ENCODE measurements around the gene STKLD1.
"Not testable (repeated sequence)": the region's sequence is repeated elsewhere in the genome, so short reads cannot be mapped to it uniquely, and the experiment has no call there.

The STKLD1 gene

DNA sequence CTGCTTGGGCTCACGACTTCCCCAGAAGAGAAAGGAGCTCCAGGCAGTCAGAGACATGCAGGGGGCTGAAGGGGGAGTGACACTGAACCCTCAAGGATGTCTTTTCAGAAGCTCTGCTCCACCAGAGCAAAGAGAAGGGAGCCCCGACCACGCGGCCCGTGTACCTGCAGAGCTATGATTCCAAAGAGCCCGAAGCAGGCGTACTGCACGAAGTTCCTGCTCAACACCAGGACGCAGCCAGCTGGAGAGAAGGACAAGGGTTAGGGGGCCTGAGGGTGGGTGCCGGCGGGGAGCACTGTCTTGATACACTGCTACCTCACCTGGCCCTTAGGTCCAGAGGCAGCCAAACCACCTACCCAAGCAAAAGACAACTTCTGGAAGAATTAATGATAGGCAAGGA, 9.7 kb upstream of the STKLD1 start:
- no peak for DNase-seq

- no peak for DNase-seq
Measured at GRCh38 chr9:133367221-133367620, 8.9 kb upstream of the STKLD1 start.

- DNase-seq, result no peak
Measured at GRCh38 chr9:133367778-133368177, 8.4 kb upstream of the STKLD1 start.

DNA sequence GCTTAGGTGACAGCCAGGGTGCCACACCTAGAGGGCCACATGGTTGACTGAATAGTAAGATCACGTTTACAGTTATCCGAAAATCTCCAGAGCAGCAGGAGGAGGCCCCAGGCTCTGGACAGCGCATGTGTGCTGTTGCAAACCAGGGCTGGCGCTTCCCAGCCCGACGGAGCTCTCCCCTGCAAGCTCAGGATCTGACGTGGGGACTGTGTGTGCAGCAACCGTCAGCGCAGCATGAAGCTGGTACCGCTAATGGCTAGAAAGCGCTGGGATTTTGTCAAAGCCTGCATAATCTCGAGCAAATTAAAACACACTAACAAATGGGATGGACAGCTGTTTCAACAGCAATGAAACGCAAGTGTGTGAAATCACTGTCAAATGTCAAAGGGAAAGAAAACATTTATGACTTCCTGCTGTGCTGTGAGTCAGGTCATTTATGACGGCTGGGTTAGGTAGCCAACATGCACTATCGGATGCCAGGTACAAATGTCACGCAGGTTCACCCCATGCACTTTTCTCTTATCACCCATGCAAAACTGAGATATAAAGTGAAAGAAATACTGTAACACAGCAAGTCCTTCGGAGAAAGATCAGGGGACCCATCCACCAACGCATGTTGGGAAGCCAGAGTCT, 7.8 kb upstream of the STKLD1 start:
- no peak for DNase-seq

- DNase-seq, result no peak
Measured at GRCh38 chr9:133369422-133369821, 6.7 kb upstream of the STKLD1 start.

- DNase-seq, result no peak
Measured at GRCh38 chr9:133369933-133370332, 6.2 kb upstream of the STKLD1 start.

DNA sequence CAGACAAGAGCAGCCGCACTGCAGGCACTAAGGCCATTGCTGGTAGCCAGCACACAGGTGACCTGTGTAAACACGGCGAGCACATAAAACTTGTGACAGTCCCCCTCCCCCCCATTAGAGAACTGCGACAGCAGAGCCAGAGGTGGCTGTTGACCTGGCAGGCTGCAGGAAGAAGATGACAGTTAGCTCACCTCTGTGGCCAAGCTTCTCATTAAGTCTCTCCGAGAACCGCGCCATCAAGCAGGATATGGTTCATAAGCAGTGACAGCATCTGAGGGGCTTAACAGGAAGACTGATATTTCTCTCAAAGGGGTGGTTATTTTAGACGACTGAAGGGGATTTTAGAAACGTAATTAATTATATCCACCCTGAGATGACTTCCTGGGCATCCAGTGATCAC, 5.5 kb upstream of the STKLD1 start:
- DNase-seq, result no peak

DNA sequence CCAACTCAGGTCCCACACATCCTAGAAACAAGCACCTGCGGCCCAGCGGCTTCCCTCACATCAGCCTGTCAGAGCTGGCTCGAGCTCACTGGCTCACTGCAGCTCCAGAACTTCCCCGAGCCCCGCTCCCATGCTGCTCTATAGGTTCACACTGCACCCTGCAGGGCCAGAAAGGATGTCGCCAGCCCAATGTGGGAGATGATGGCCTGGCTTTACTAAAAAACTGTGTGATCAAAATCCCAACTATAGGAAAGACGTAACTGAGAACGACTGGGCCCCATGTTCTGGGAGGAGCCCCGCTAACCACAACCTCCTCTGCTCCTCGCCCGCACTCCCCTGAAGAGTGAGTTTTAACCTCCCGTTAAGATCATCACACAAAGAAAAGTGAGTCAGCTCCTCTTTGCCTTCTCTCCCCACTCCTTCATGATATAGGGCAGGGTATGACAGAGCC, 4.9 kb upstream of the STKLD1 start:
- no peak for DNase-seq

GRCh38 chr9:133372144-133372543, 4.0 kb upstream of the STKLD1 start:
- DNase-seq, result no peak

DNA sequence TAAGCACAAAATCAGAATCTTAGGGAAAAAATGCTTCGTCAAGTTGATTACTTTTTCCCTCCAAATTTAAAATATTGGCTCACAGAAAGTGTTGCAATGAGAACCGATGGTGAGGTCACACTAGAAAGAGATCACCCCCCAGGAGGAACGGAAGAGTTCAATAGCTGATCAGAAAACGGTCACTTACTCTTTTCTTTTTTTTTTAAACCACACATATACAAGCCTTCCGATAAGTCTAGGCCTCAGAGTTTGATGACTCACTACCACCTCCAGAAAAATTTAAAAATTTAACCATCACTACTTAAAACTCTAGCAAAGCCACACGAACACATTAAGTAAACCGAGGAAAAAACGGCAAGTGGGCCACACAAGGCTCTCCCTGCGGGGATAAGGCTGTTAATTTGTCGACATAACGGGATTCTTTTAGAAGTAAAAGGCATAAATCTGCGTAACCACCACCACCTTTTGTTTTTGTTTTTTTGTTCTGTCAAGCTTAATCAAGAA, 1.5 kb upstream of the STKLD1 start:
- DNase-seq, result no peak

DNA sequence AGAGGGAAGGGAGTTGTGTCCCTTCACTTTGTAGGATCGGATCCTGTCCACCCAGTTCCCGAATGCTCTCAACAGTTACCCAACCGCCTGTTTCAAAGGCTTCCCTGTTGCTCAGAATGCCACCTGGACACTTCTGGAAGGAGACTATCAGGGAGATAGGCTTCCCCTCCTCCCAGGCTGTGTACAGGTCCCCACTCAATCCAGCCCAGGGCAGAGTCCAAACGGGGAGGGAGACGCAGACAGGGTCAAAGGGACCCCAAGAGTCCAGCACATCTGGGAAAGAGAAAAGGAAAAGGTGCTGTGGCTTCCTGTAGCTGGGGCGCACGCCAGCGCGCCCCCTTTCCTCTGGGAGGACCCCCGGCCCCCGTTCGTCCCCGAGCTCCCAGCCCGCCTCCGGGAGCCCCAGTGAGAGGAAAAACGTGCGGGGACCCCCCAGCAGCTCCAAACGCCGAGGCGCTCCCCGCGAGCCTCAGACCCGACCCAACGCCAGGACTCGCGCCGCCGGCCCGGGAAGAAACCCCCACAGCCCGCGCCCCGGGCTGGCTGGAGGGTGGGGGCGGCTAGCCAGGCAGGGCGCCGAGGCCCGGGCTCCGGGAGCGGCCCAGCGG, 946 bp upstream of the STKLD1 start:
- DNase-seq, result no peak

DNA sequence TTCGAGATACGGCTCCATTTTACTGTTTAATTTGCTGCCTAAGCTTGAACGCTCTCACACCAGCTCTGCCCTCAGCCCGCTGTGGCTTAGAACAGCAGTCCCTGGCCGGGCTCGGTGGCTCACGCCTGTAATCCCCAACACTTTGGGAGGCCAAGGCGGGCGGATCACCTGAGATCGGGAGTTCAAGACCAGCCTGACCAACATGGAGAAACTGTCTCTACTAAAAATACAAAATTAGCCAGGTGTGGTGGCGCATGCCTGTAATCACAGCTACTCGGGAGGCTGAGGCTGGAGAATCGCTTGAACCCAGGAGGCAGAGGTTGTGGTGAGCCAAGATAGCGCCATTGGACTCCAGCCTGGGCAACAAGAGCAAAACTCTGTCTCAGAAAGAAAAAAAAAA, 1.1 kb downstream of the STKLD1 start:
- DNase-seq, result not testable (repeated sequence)

GRCh38 chr9:133377721-133378216, 1.6 kb downstream of the STKLD1 start:
- no peak for DNase-seq

GRCh38 chr9:133378408-133378962, 2.3 kb downstream of the STKLD1 start:
- DNase-seq, result no peak

GRCh38 chr9:133379153-133380086, 3.3 kb downstream of the STKLD1 start:
- no peak for DNase-seq

DNA sequence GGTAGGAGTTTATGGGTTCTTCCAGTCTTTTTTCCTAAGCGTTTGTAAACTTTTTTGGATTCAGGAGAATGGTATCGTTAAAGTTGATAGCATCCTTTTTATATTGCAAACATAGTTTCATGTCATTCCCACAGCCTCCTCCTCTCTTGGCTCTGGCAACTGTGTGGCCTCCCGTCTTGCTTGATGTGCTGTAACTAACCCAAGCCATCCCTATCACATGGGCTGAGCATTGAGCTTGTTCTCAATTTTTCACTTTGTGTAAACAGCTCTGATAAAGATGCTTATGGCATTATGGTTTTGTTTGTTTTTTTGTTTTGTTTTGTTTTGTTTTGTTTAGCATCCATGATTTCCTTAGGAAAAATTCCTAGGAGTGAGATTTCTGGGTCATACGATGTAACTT, 4.6 kb downstream of the STKLD1 start:
- no peak for DNase-seq

DNA sequence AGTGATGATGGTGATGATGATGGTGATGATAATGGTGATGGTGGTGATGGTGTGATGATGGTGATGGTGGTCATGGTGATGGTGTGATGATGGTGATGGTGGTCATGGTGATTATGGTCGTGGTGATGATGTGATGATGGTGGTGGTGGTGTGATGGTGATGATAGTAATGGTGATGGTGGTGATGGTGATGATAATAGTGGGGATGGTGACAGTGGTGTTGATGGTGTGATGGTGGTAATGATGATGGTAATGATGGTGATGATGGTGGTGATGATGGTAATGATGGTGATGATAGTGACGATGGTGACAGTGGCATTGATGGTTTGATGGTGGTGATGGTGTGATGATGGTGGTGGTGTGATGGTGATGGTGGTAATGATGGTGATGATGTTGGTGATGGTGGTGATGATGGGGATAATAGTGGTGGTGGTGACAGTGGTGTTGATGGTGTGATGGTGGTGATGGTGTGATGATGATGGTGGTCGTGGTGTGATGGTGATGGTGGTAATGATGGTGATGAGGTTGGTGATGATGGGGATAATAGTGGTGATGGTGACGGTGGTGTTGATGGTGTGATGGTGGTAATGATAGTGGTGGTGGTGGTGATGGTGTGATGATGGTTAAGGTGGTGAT, 6.5 kb downstream of the STKLD1 start:
- no peak for DNase-seq

DNA sequence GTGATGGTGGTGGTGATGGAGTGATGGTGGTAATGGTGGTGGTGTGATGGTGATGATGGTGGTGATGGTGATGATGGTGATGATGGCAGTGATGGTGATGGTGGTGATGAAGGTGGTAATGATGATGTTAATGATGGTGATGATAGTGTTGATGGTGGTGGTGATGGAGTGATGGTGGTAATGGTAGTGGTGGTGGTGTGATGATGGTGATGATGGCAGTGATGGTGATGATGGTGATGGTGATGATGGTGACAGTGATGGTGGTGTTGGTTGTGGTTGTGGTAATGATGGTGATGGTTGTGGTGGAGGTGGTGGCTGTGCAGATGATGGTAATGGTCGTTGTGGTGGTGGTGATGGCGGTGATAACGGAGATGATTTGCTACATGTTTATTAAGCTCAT, 7.3 kb downstream of the STKLD1 start:
- DNase-seq, result no peak

DNA sequence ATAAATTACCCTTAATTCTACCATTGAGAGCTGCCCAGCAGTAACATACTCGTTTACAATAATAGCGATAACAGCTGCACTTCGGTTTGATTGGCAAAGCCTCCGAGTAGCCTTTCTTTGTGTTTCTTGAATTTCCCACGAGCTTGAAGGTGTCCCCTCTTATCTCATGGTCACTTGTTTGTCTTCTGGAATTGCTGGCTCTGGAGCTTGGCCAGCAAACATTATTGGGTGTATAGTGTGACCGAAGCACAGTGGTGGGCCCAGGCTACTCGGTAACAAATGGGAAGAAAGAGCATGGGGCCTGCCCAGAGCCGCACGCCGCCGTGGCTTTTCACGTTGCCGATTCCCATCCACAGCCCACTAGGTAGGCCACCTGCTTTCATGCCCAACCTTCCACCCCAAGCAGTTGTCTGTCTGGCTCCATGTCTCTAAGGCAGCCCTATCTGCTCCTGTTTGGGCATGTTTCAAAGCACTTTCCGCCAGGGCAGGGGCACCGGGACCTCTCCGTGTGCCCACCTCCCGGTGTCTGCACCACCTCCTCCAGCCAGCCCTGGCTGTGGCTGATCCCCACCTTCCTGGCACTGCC, 8.7 kb downstream of the STKLD1 start:
- DNase-seq, result no peak

- no peak for DNase-seq
Measured at GRCh38 chr9:133385452-133385851, 9.3 kb downstream of the STKLD1 start.

GRCh38 chr9:133386338-133386737, 10.2 kb downstream of the STKLD1 start:
- DNase-seq, result no peak

DNA sequence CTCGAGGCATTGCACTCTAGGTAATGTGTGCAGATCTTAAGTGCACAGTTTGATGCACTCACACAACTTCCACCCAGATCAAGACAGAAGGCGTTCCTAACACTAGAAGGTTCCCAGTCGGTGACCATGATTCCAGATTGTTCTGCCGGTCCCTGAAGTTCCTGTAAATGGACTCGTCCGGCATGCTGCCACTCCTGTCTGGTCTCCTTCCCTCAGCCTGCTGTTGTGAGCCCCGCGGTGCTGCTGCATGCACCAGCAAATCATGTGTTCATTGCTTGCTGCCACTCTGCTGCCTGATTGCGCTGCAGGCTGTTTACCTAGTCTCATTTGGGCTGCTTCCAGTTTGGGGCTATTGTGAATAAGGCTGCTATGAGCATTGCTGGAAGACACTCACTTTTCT, 11.5 kb downstream of the STKLD1 start:
- DNase-seq, result no peak
